K562 (cell line): ENCODE measurements around the gene SLC12A1. TPM values are rescaled to one million over a fixed set of nuclear protein-coding genes. Genes with fewer than 3 reads are reported as not detected.

Experiments used
- CSDE1 ChIP-seq, 2 experiments: fragments of 450-650 bp; IDR thresholded peaks; 2 replicates each; pipeline ENCODE4 v1.6.1; 2016; ENCODE audit warnings: mild to moderate bottlenecking in 1 of 2
- HDGF ChIP-seq: fragments of 450-650 bp; IDR thresholded peaks from 2 replicates; pipeline ENCODE4 v1.6.1; 2016
- HEY1 ChIP-seq: fragments of 250-450 bp; sonication (Bioruptor Pico); IDR thresholded peaks from 2 replicates; pipeline ENCODE4 v1.5.0; 2020; ENCODE audit warnings: mild to moderate bottlenecking, moderate library complexity, borderline replicate concordance
- KLF10 ChIP-seq: fragments of 250-450 bp; sonication (Bioruptor Pico); IDR thresholded peaks from 2 replicates; pipeline ENCODE4 v1.6.1; 2021; ENCODE audit warnings: matching md5 sums
- MNT ChIP-seq, 2 experiments: fragments of 450-650 bp; conservative IDR thresholded peaks; 2 replicates each; pipeline ENCODE4 v1.6.1; 2017; ENCODE audit warnings: mild to moderate bottlenecking in 2 of 2, moderate library complexity in 2 of 2
- MYNN ChIP-seq, 2 experiments: sonication (generic); formaldehyde crosslinking in 1 of 2; IDR thresholded peaks; 2 replicates each; pipeline versions ENCODE4 v1.5.0 to v1.6.1; 2016 to 2020; ENCODE audit warnings: antibody characterized with exemption in 1 of 2, missing genetic modification reagents in 1 of 2
- NFE2L1 ChIP-seq: fragments of 450-650 bp; IDR thresholded peaks from 2 replicates; pipeline ENCODE4 v1.6.1; 2016; ENCODE audit warnings: missing genetic modification characterization, low read depth, mild to moderate bottlenecking, missing compliant biosample characterization, moderate library complexity, borderline replicate concordance
- NFRKB ChIP-seq: fragments of 450-650 bp; IDR thresholded peaks from 2 replicates; pipeline ENCODE4 v1.6.1; 2016; ENCODE audit warnings: low read depth
- RHOXF2B ChIP-seq: fragments of 250-450 bp; sonication (Bioruptor Pico); conservative IDR thresholded peaks from 2 replicates; pipeline ENCODE4 v1.5.1; 2021
- SRSF7 ChIP-seq: fragments of 200-400 bp; formaldehyde crosslinking; optimal IDR thresholded peaks from 2 replicates; pipeline ENCODE3; 2017; ENCODE audit warnings: mild to moderate bottlenecking, low read depth, low read length
- TCF7 ChIP-seq: sonication (generic); IDR thresholded peaks from 2 replicates; pipeline ENCODE4 v1.6.1; 2016; ENCODE audit warnings: antibody characterized with exemption, borderline replicate concordance
- ZBTB12 ChIP-seq: fragments of 250-450 bp; sonication (Bioruptor Pico); IDR thresholded peaks from 2 replicates; pipeline ENCODE4 v1.4.0; 2020
- ZBTB40 ChIP-seq, 2 experiments: fragments of 450-650 bp in 1 of 2; sonication (generic) in 1 of 2; formaldehyde crosslinking in 1 of 2; IDR thresholded peaks; 2 replicates each; pipeline versions ENCODE4 v1.7.1 to v1.9.0; 2016 to 2022; ENCODE audit warnings: inconsistent platforms in 1 of 2, mild to moderate bottlenecking in 1 of 2, missing genetic modification reagents in 1 of 2
- polyA plus RNA-seq, 8 experiments: library from polyadenylated mRNA; depleted of rRNA in 4 of 8; stranded (reverse) in 5 of 8; unstranded in 3 of 8; fragments of >200 nt; fragmentation: Nextera tagmentation in 2 of 8; fragmentation: Illumina TruSeq in 1 of 8; extraction: Ambion mirVana in 2 of 8; extraction: Trizol in 1 of 8; gene quantifications; 2 replicates each; pipeline versions ENCODE4 v1.2.1 to v1.2.3, GENCODE V29; 2011 to 2014; ENCODE audit warnings: inconsistent platforms in 1 of 8, missing spikeins in 1 of 8
- total RNA-seq, 7 experiments: library from RNA; depleted of rRNA in 6 of 7; stranded (reverse); fragments of >200 nt in 6 of 7; fragmentation: Illumina TruSeq in 2 of 7; extraction: Trizol in 2 of 7; gene quantifications; 2 replicates each; pipeline versions ENCODE4 v1.2.1 to v1.2.3, GENCODE V29; 2011 to 2021; ENCODE audit warnings: low replicate concordance in 1 of 7

The SLC12A1 gene
- total and polyA plus RNA-seq, 9 of the 15 experiments (the other 6 are each of a cell fraction or from before 2014, with no cell fraction given): not detected

- TF ChIP-seq ZBTB40 (IDR thresholded peaks at IDR 0.05) (no peak), ZBTB40 (CRISPR knock-in tag; IDR thresholded peaks at IDR 0.05) (no peak), MNT (conservative IDR thresholded peaks at IDR 0.05) (no peak), TCF7 (no peak), RHOXF2B (CRISPR knock-in tag) (no peak), HDGF (no peak), NFRKB (no peak), CSDE1 (IDR thresholded peaks at IDR 0.05) (no peak), SRSF7 (no peak), NFE2L1 (tag) (no peak), HEY1 (no peak), KLF10 (CRISPR knock-in tag) (no peak), ZBTB12 (CRISPR knock-in tag) (no peak), MYNN (IDR thresholded peaks at IDR 0.05) (no peak), MYNN (CRISPR knock-in tag; IDR thresholded peaks at IDR 0.05) (no peak)
These were observed 124.1 kb downstream of the SLC12A1 start (continued) for GRCh38 chr15:48330105-48330785.
